Esophagus muscularis mucosa (tissue), 4 donors: ENCODE results near the gene MAP3K10.

ENCODE experiments used
- EP300 ChIP-seq: sonication (generic); formaldehyde crosslinking; IDR thresholded peaks from one replicate; pipeline ENCODE4 v1.6.1; 2017; ENCODE audit warnings: antibody characterized with exemption
- POLR2A ChIP-seq: fragments of 450-650 bp; IDR thresholded peaks from one replicate; pipeline ENCODE4 v1.6.1; 2017; ENCODE audit warnings: antibody characterized with exemption, moderate library complexity, mild to moderate bottlenecking, low read depth
- POLR2AphosphoS5 ChIP-seq, 2 donors: sonication (generic); formaldehyde crosslinking; IDR thresholded peaks; one replicate each; pipeline ENCODE4 v1.6.1; 2017; ENCODE audit warnings: antibody characterized with exemption in 2 of 2
- TF ChIP-seq, protein P1 (sequence below), 3 experiments: fragments of 200-600 bp in 2 of 3; fragments of 450-650 bp in 1 of 3; sonication (generic) in 2 of 3; IDR thresholded peaks; one replicate each; pipeline ENCODE4 v1.5.1; 2017 to 2019; ENCODE audit warnings: antibody characterized with exemption in 3 of 3, mild to moderate bottlenecking in 2 of 3, moderate library complexity in 1 of 3

- TF ChIP-seq, protein P1, sequence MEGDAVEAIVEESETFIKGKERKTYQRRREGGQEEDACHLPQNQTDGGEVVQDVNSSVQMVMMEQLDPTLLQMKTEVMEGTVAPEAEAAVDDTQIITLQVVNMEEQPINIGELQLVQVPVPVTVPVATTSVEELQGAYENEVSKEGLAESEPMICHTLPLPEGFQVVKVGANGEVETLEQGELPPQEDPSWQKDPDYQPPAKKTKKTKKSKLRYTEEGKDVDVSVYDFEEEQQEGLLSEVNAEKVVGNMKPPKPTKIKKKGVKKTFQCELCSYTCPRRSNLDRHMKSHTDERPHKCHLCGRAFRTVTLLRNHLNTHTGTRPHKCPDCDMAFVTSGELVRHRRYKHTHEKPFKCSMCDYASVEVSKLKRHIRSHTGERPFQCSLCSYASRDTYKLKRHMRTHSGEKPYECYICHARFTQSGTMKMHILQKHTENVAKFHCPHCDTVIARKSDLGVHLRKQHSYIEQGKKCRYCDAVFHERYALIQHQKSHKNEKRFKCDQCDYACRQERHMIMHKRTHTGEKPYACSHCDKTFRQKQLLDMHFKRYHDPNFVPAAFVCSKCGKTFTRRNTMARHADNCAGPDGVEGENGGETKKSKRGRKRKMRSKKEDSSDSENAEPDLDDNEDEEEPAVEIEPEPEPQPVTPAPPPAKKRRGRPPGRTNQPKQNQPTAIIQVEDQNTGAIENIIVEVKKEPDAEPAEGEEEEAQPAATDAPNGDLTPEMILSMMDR (IDR thresholded peaks at IDR 0.05): no peak
- TF ChIP-seq POLR2AphosphoS5 (IDR thresholded peaks at IDR 0.05): no peak
- TF ChIP-seq POLR2A: no peak
- TF ChIP-seq EP300: no peak
Measured at GRCh38 chr19:40205760-40206159, 14.5 kb downstream of the MAP3K10 start.
